ENCODE data around the gene FKBP1C. TPM values are rescaled to one million over a fixed set of nuclear protein-coding genes. Genes with fewer than 3 reads are reported as not detected.

Gene FKBP1C
- total and polyA plus RNA-seq, 2 of the 8 experiments (the other 6 are each of a cell fraction or from before 2014, with no cell fraction given), result 0.74 to 1.0 TPM

DNA sequence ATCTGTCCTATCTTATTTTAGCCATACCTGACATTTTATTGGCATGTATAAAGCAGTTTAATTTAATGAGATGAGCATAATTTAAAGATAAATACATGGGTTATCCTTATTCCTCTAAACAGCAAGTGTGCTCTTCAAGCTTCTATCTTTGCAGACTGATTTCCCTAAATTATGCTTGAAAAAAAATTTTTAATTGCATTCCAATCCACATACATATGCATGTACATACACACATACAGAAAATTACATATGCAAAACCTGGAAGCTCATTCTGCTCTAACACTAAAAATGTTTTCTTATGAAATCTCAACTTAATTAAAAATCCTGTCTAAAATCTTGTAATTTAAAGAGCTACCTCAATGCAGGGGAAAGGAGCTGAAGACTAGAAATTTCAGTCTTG is 35.3 kb downstream of the FKBP1C start (continued):
- TF ChIP-seq EP300 (IDR thresholded peaks at IDR 0.05; ENCODE audit: borderline replicate concordance in 1 of 2, low read depth in 2 of 2, low read length in 2 of 2) (no peak), CHD2 (IDR thresholded peaks at IDR 0.05; ENCODE audit: low read length) (no peak), TAF1 (IDR thresholded peaks at IDR 0.05; ENCODE audit: low read depth, low read length) (no peak), RAD21 (IDR thresholded peaks at IDR 0.05 in 1 of 2, conservative IDR thresholded peaks at IDR 0.05 in 1 of 2; ENCODE audit: low read depth in 2 of 2, low read length in 2 of 2) (no peak), PHF8 (conservative IDR thresholded peaks at IDR 0.05; ENCODE audit: low read depth, low read length) (no peak)

All from H1 (cell line).